Renal pelvis (tissue), 4 donors: ENCODE results near the gene MR1. TPM values are rescaled to one million over a fixed set of nuclear protein-coding genes. Genes with fewer than 3 reads are reported as not detected.

Experiments
- DNase-seq: peaks from one replicate; pipeline ENCODE4 v3.0.0-alpha.2; 2013
- polyA plus RNA-seq, 3 donors: library from polyadenylated mRNA; unstranded; fragments of 120-200 nt; gene quantifications; one replicate each; pipeline ENCODE4 v1.2.1, GENCODE V29; 2013; ENCODE audit not compliant: insufficient read length in 3 of 3

The MR1 gene
- polyA plus RNA-seq, 3 donors, result 2.7 to 4.7 (median 2.8) TPM

GRCh38 chr1:181106022-181106312 is 72.2 kb downstream of the MR1 start:
- DNase-seq, result no peak

- DNase-seq, result no peak
These were observed 72.7 kb downstream of the MR1 start for GRCh38 chr1:181106479-181106878.

- DNase-seq, result no peak
These were observed 73.9 kb downstream of the MR1 start for GRCh38 chr1:181107711-181108110.

GRCh38 chr1:181108304-181108867 is 74.6 kb downstream of the MR1 start:
- no peak for DNase-seq

- no peak for DNase-seq
These were observed 76.2 kb downstream of the MR1 start for GRCh38 chr1:181110013-181110412.

Other genes with a start within 250 kb of the MR1 start
- 10 to 100 TPM in 2 of 3 donors, 1 to 10 TPM in 1; 9.2 to 12.5 (median 10.8) TPM for gene KIAA1614, start 121.1 kb upstream of the MR1 start, polyA plus RNA-seq
- 10 to 100 TPM; 25.8 to 28.5 (median 27.7) TPM for gene STX6, start 11.1 kb upstream of the MR1 start, polyA plus RNA-seq
- gene IER5, start 54.7 kb downstream of the MR1 start, polyA plus RNA-seq, result 1 to 10 TPM; 5.2 to 8.0 (median 6.7) TPM